GM23248 (cell line): ENCODE data around the gene TTC3. TPM values are rescaled to one million over a fixed set of nuclear protein-coding genes. Genes with fewer than 3 reads are reported as not detected.
A peak's percentile ranks its signal among the peaks of the same experiment; 100 is the strongest.

Experiments used
- DNase-seq: peaks from one replicate; pipeline ENCODE4 v3.0.0-alpha.2; 2015
- H2AFZ ChIP-seq: fragments of 200-600 bp; sonication (generic); 2 replicates; pipeline ENCODE4 v1.6.1; 2016; ENCODE audit warnings: antibody characterized with exemption
- H3F3A ChIP-seq: fragments of 200-600 bp; sonication (generic); 2 replicates; pipeline ENCODE4 v1.6.1; 2016; ENCODE audit warnings: mild to moderate bottlenecking, antibody characterized with exemption, mixed run types; ENCODE audit not compliant: insufficient read depth
- H3K27ac ChIP-seq: fragments of 200-600 bp; sonication (generic); 2 replicates; pipeline ENCODE4 v1.5.1; 2016; ENCODE audit warnings: mild to moderate bottlenecking
- H3K27me3 ChIP-seq: fragments of 200-600 bp; sonication (generic); replicated peaks from 2 replicates; pipeline ENCODE4 v1.6.1; 2016; ENCODE audit warnings: mild to moderate bottlenecking; ENCODE audit not compliant: insufficient read depth
- H3K36me3 ChIP-seq: fragments of 200-600 bp; sonication (generic); 2 replicates; pipeline ENCODE4 v1.6.1; 2016; ENCODE audit warnings: low read depth, mild to moderate bottlenecking
- H3K4me1 ChIP-seq: fragments of 200-600 bp; sonication (generic); 2 replicates; pipeline ENCODE4 v1.6.1; 2016; ENCODE audit warnings: mild to moderate bottlenecking; ENCODE audit not compliant: insufficient read depth
- H3K4me2 ChIP-seq: fragments of 200-600 bp; sonication (generic); one replicate; pipeline ENCODE4 v1.6.1; 2016; ENCODE audit warnings: mild to moderate bottlenecking; ENCODE audit not compliant: unreplicated experiment
- H3K4me3 ChIP-seq: fragments of 200-600 bp; sonication (generic); 2 replicates; pipeline ENCODE4 v1.5.1; 2016; ENCODE audit warnings: mild to moderate bottlenecking
- H3K79me2 ChIP-seq: fragments of 200-600 bp; sonication (generic); 2 replicates; pipeline ENCODE4 v1.6.1; 2016; ENCODE audit warnings: mild to moderate bottlenecking; ENCODE audit not compliant: insufficient read depth
- H3K9ac ChIP-seq: fragments of 200-600 bp; sonication (generic); 2 replicates; pipeline ENCODE4 v1.6.1; 2016; ENCODE audit warnings: mild to moderate bottlenecking
- H3K9me2 ChIP-seq: fragments of 200-600 bp; sonication (generic); 2 replicates; pipeline ENCODE4 v1.6.1; 2016; ENCODE audit warnings: mixed run types, mild to moderate bottlenecking, moderate library complexity; ENCODE audit not compliant: insufficient read depth
- H3K9me3 ChIP-seq: fragments of 200-600 bp; sonication (generic); one replicate; pipeline ENCODE4 v1.6.1; 2017; ENCODE audit warnings: low read depth
- H4K20me1 ChIP-seq: fragments of 200-600 bp; sonication (generic); 2 replicates; pipeline ENCODE4 v1.6.0; 2016; ENCODE audit not compliant: insufficient read depth
- EZH2 ChIP-seq: fragments of 200-600 bp; sonication (generic); IDR thresholded peaks from 2 replicates; pipeline ENCODE4 v1.6.1; 2018; ENCODE audit warnings: antibody characterized with exemption, mild to moderate bottlenecking; ENCODE audit not compliant: insufficient read depth, poor library complexity, severe bottlenecking
- EZH2phosphoT487 ChIP-seq: fragments of 200-600 bp; sonication (generic); IDR thresholded peaks from 2 replicates; pipeline ENCODE4 v1.6.1; 2018; ENCODE audit warnings: antibody characterized with exemption, moderate library complexity, mild to moderate bottlenecking, low read depth; ENCODE audit not compliant: insufficient read depth
- WGBS, 2 experiments: methylation state at CpG; one replicate each; pipeline ENCODE4 v1.1.6; 2015 to 2017; ENCODE audit warnings: low lambda C conversion rate in 2 of 2, low coverage in 1 of 2; ENCODE audit errors: missing lambda C conversion rate in 2 of 2; 5-methylcytosine and 5-hydroxymethylcytosine counted together
- in situ Hi-C: fragments of 300-500 bp; cut with MboI; formaldehyde crosslinking; loops from 2 replicates; pipeline ENCODE4 v1.15.0; 2020
- polyA plus RNA-seq: library from polyadenylated mRNA; unstranded; fragments of >200 nt; fragmentation: Nextera tagmentation; extraction: Ambion mirVana; gene quantifications from 2 replicates; pipeline ENCODE4 v1.2.1, GENCODE V29; 2016
- total RNA-seq: library from RNA; depleted of rRNA; stranded (reverse); fragments of >200 nt; shearing (Covaris generic); gene quantifications from 2 replicates; pipeline ENCODE4 v1.2.3, GENCODE V29; 2014; rRNA removed

TTC3 gene
- total RNA-seq (204 and 244 TPM in 2 replicates), polyA plus RNA-seq (206 and 216 TPM in 2 replicates)

GRCh38 chr21:37072988-37073416, at the start of gene TTC3, which contains the start of gene PIGP:
Gene TTC3, plus strand, starts transcription at chr21:37073254. Its CDS starts 14,004 bp downstream, at chr21:37087258.
Gene PIGP, minus strand, starts transcription at chr21:37073071. Its CDS starts 556 bp downstream, at chr21:37072515.
- peaks cover 71% of the 10 kb centered on the region for H3K79me2 ChIP-seq
- H3K9ac ChIP-seq, result peak within 1 kb of the TSS; percentile 99
- H3K27ac ChIP-seq, result peak within 1 kb of the TSS; percentile 97
- H4K20me1 ChIP-seq, result peaks cover 6% of the 10 kb centered on the region; the same call in 1 of the 2 replicates
- 0 to 1% methylated on average over 16 to 38 of the region's 61 CpGs for WGBS, 2 experiments
- H3K4me2 ChIP-seq, result peak within 1 kb of the TSS; percentile 99
- peak within 1 kb of the TSS; percentile 95 for H3K4me3 ChIP-seq
- peaks cover 24% of the 10 kb centered on the region for H3K4me1 ChIP-seq
- DNase-seq, result peak; percentile 97
- peak within 1 kb of the TSS; percentile 83 for H2AFZ ChIP-seq
- TF ChIP-seq EZH2 (no peak), EZH2phosphoT487 (no peak)
- H3K9me2 ChIP-seq, result no peaks in the 10 kb centered on the region
- H3K9me3 ChIP-seq, result no peaks in the 10 kb centered on the region
- H3K36me3 ChIP-seq, result peaks cover 16% of the 10 kb centered on the region
- no peaks in the 10 kb centered on the region for H3K27me3 ChIP-seq
- H3F3A ChIP-seq, result peaks cover 13% of the 10 kb centered on the region; the same call in 1 of the 2 replicates
- in situ Hi-C loops, result no loop called here

- Histone ChIP-seq H3K4me3 (no peak overlapping the region), H3K27me3 (0 out of 2 replicates have a peak, but pooled peaks cover 3% of the 10 kb centered on the region), H3K9me3 (no peaks in the 10 kb centered on the region), H3K9me2 (no peaks in the 10 kb centered on the region), H3K79me2 (no peaks in the 10 kb centered on the region), H3F3A (no peaks in the 10 kb centered on the region), H3K27ac (no peak overlapping the region), H3K4me1 (no peaks in the 10 kb centered on the region), H2AFZ (peak overlapping the region; percentile 15; the same call in 1 of the 2 replicates), H4K20me1 (no peaks in the 10 kb centered on the region), H3K4me2 (no peak overlapping the region), H3K9ac (no peak overlapping the region), H3K36me3 (no peaks in the 10 kb centered on the region)
- in situ Hi-C loops, result no loop called here
- 26 to 29% methylated on average over 4 of the region's 4 CpGs for whole genome bisulfite sequencing, 2 experiments
- DNase-seq, result no peak
- TF ChIP-seq EZH2phosphoT487 (no peak), EZH2 (no peak)
Observed at GRCh38 chr21:37026499-37026898, 46.6 kb upstream of the TTC3 start.

GRCh38 chr21:37028570-37028969, 44.5 kb upstream of the TTC3 start:
- H2AFZ ChIP-seq, result no peak overlapping the region
- no peak overlapping the region for H3K27ac ChIP-seq
- no peaks in the 10 kb centered on the region for H3K79me2 ChIP-seq
- in situ Hi-C loops, result no loop called here
- no peaks in the 10 kb centered on the region for H4K20me1 ChIP-seq
- no peak for DNase-seq
- no peak overlapping the region for H3K9ac ChIP-seq
- H3K4me2 ChIP-seq, result no peak overlapping the region
- no peaks in the 10 kb centered on the region for H3K9me3 ChIP-seq
- no peak overlapping the region for H3K4me3 ChIP-seq
- 59 to 67% methylated on average over 4 of the region's 4 CpGs for WGBS, 2 experiments
- no peaks in the 10 kb centered on the region for H3K36me3 ChIP-seq
- H3F3A ChIP-seq, result peaks cover 8% of the 10 kb centered on the region
- no peak for TF ChIP-seq EZH2
- TF ChIP-seq EZH2phosphoT487, result no peak
- H3K4me1 ChIP-seq, result 0 out of 2 replicates have a peak, but pooled peaks cover 5% of the 10 kb centered on the region
- 0 out of 2 replicates have a peak, but pooled peaks cover 3% of the 10 kb centered on the region for H3K27me3 ChIP-seq
- no peaks in the 10 kb centered on the region for H3K9me2 ChIP-seq

GRCh38 chr21:37030864-37031263, 42.2 kb upstream of the TTC3 start:
- Histone ChIP-seq H3K9me2 (no peaks in the 10 kb centered on the region), H3K4me3 (no peak overlapping the region), H3K27ac (no peak overlapping the region), H3K4me1 (0 out of 2 replicates have a peak, but pooled peaks cover 5% of the 10 kb centered on the region), H3F3A (peaks cover 8% of the 10 kb centered on the region), H3K4me2 (no peak overlapping the region), H4K20me1 (no peaks in the 10 kb centered on the region), H2AFZ (no peak overlapping the region), H3K36me3 (no peaks in the 10 kb centered on the region), H3K9me3 (no peaks in the 10 kb centered on the region), H3K9ac (no peak overlapping the region), H3K79me2 (no peaks in the 10 kb centered on the region), H3K27me3 (0 out of 2 replicates have a peak, but pooled peaks cover 3% of the 10 kb centered on the region)
- DNase-seq, result no peak
- 86 to 89% methylated on average over 4 of the region's 4 CpGs for WGBS, 2 experiments
- in situ Hi-C loops, result no loop called here
- TF ChIP-seq EZH2 (no peak), EZH2phosphoT487 (no peak)
